ENCODE measurements around the gene DEF6. TPM values are rescaled to one million over a fixed set of nuclear protein-coding genes. Genes with fewer than 3 reads are reported as not detected.
"Not testable (repeated sequence)": the region's sequence is repeated elsewhere in the genome, so short reads cannot be mapped to it uniquely, and the experiment has no call there.

Gene DEF6
- total RNA-seq, 1 donor from 2014 or later: 20.1 TPM

DNA sequence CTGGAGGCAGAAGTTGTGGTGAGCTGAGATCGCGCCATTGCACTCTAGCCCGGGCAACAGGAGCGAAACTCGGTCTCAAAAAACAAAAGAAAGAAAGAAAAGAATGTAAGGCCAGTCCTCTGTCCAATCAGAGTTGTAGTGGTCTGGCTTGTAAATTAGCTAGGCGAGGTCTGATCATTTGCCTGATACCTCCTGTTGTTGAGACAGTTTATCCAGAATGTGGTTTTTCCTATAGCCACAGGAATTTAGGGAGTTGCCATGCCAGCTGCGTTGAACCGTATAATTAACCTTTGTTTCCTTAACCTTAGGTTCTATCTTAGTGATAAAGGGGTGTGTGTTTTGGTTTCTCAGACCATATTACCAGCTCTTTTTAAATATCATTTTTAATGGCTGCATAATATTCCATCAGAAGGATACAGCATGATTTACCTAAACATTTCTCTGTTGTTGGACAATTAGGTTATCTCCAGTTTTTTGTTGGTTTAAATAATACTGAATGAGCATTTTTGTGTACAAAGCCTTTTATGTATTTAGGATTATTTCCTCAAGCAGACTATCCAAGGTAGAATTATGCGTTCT, 33.0 kb downstream of the DEF6 start:
- H3K4me1 ChIP-seq: no peaks in the 10 kb centered on the region
- no peaks in the 10 kb centered on the region for H3K36me3 ChIP-seq
- H3K27me3 ChIP-seq: no peaks in the 10 kb centered on the region
- H3K9me3 ChIP-seq: no peaks in the 10 kb centered on the region
- TF ChIP-seq, protein P1, sequence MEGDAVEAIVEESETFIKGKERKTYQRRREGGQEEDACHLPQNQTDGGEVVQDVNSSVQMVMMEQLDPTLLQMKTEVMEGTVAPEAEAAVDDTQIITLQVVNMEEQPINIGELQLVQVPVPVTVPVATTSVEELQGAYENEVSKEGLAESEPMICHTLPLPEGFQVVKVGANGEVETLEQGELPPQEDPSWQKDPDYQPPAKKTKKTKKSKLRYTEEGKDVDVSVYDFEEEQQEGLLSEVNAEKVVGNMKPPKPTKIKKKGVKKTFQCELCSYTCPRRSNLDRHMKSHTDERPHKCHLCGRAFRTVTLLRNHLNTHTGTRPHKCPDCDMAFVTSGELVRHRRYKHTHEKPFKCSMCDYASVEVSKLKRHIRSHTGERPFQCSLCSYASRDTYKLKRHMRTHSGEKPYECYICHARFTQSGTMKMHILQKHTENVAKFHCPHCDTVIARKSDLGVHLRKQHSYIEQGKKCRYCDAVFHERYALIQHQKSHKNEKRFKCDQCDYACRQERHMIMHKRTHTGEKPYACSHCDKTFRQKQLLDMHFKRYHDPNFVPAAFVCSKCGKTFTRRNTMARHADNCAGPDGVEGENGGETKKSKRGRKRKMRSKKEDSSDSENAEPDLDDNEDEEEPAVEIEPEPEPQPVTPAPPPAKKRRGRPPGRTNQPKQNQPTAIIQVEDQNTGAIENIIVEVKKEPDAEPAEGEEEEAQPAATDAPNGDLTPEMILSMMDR (IDR thresholded peaks at IDR 0.05): no peak
- no peak overlapping the region for H3K27ac ChIP-seq
- DNase-seq (ENCODE audit: low spot score in 2 of 2): no peak
- no peak overlapping the region for H3K4me3 ChIP-seq
- intact Hi-C loops (cut with DNase I): no loop called here

DNA sequence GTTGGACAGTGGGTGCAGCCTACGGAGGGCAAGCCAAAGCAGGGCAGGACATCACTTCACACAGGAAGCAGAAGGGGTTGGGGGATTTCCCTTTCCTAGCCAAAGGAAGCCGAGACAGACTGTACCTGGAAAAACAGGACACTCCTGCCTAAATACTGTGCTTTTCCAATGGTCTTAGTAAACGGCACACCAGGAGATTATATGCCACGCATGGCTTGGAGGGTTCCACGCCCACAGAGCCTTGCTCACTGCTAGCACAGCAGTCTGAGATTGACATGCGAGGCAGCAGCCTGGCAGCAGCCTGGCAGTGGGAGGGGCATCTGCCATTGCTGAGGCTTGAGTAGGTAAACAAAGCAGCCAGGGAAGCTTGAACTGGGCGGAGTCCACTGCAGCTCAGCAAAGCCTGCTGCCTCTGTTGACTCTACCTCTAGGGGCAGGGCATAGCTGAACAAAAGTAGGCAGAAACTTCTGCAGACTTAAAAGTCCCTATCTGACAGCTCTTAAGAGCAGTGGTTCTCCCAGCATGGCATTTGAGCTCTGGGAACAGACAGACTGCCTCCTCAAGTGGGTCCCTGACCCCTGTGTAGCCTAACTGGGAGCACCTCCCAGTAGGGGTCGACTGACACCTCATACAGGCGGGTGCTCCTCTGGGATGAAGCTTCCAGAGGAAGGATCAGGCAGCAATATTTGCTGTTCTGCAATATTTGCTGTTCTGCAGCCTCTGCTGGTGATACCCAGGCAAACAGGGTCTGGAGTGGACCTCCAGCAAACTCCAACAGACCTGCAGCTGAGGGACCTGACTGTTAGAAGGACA, 34.7 kb downstream of the DEF6 start:
- DNase-seq (ENCODE audit: low spot score in 2 of 2); H3K4me1 ChIP-seq; H3K27me3 ChIP-seq; H3K36me3 ChIP-seq; intact Hi-C loops (cut with DNase I); H3K27ac ChIP-seq; H3K9me3 ChIP-seq; H3K4me3 ChIP-seq: not testable (repeated sequence)

GRCh38 chr6:35341557-35341956, 43.9 kb downstream of the DEF6 start:
- peaks cover 0 to 11% of the 10 kb centered on the region in 2 donors for H3K4me1 ChIP-seq
- no peaks in the 10 kb centered on the region for H3K9me3 ChIP-seq
- no peaks in the 10 kb centered on the region for H3K27me3 ChIP-seq
- H3K4me3 ChIP-seq: no peak overlapping the region
- no peak overlapping the region for H3K27ac ChIP-seq
- peaks cover 0 to 4% of the 10 kb centered on the region in 2 donors for H3K36me3 ChIP-seq
- DNase-seq (ENCODE audit: low spot score in 2 of 2): no peak
- TF ChIP-seq, protein P1 (IDR thresholded peaks at IDR 0.05): no peak
- intact Hi-C loops (cut with DNase I): no loop called here

DNA sequence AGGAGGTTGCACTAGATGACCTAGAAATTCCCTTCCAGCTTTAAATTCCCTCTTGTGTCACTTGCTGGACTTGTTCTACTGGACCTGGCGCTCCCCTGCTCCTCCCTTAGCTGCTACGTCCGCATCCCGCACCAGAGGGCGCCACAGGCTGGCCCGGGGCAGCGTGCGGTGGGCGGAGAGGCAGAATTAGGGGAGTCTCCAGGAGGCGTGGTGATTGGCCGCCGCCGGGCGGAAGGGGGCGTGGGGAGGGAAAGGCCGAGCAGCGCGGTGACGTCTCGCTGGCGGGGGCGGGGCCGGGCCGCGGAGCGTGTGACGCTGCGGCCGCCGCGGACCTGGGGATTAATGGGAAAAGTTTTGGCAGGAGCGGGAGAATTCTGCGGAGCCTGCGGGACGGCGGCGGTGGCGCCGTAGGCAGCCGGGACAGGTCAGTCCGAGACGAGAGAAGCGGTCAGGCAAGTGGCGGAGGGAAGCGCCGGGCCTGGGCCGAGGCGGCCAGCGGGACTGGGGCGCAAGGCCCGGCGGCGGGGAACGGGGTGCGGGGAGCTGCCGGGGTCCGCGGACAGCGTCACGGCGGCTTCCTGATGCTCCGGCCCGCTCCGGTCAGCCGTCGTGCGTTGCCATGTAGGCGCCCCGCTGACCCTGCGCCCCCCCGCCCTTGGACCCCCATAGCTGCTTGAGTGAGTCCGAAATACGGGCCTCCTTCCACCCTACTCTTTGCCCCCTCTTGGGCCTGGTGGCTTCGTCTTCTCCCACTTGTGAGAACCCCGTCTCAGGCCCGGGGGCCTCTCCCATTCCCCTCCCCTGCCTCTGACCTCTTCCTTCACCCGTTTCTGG, 44.9 kb downstream of the DEF6 start, which contains the start of gene PPARD:
TSS of gene PPARD (plus strand) at position 301 of the 834 bp plus-strand sequence. CDS start 68,530 bp downstream, outside the sequence.
- TF ChIP-seq, protein P1 (IDR thresholded peaks at IDR 0.05): peak; percentile 98 to 99 (median 99)
- peaks cover 4 to 6% of the 10 kb centered on the region in 2 donors for H3K36me3 ChIP-seq
- DNase-seq (ENCODE audit: low spot score in 2 of 2): peak; percentile 91 to 99
- no peaks in the 10 kb centered on the region for H3K9me3 ChIP-seq
- peak within 1 kb of the TSS; percentile 89 to 93 for H3K27ac ChIP-seq
- peak within 1 kb of the TSS; percentile 82 to 90 for H3K4me3 ChIP-seq
- intact Hi-C loops (cut with DNase I): loop anchor here (1.0 to 2.0 kb wide), 4 partner anchors 26 to 126 kb away; partner anchors contain the start of gene RPL10A
- no peaks in the 10 kb centered on the region for H3K27me3 ChIP-seq
- peaks cover 0 to 11% of the 10 kb centered on the region in 2 donors for H3K4me1 ChIP-seq

GRCh38 chr6:35343092-35343834, 45.6 kb downstream of the DEF6 start:
- intact Hi-C loops (cut with DNase I): loop anchor here (2.0 kb wide), 1 partner anchor 26 kb away; no protein-coding TSS in a partner anchor
- H3K4me3 ChIP-seq: peak overlapping the region; percentile 82 to 90
- TF ChIP-seq, protein P1 (IDR thresholded peaks at IDR 0.05): no peak
- peaks cover 0 to 11% of the 10 kb centered on the region in 2 donors for H3K4me1 ChIP-seq
- H3K36me3 ChIP-seq: peaks cover 9 to 10% of the 10 kb centered on the region in 2 donors
- peak overlapping the region; percentile 89 to 93 for H3K27ac ChIP-seq
- H3K27me3 ChIP-seq: no peaks in the 10 kb centered on the region
- no peaks in the 10 kb centered on the region for H3K9me3 ChIP-seq
- DNase-seq (ENCODE audit: low spot score in 2 of 2): peak in 1 of 2 donors; percentile 77
